A673 (cell line): ENCODE data around the gene ARHGEF39.

ENCODE experiments used
- CTCF ChIP-seq: fragments of 300-800, 200-600 bp; sonication (generic); conservative IDR thresholded peaks from 2 replicates; pipeline ENCODE4 v1.5.1; 2017; ENCODE audit warnings: low read depth, mild to moderate bottlenecking, antibody characterized with exemption, low read length, moderate library complexity, mixed read lengths
- EZH2 ChIP-seq: fragments of 200-600 bp; sonication (generic); IDR thresholded peaks from 2 replicates; pipeline ENCODE4 v1.6.1; 2017; ENCODE audit warnings: borderline replicate concordance, low read depth, mild to moderate bottlenecking, mixed read lengths, antibody characterized with exemption, low read length; ENCODE audit not compliant: poor library complexity, severe bottlenecking

- TF ChIP-seq CTCF (no peak), EZH2 (no peak)
These were observed 1.6 kb upstream of the ARHGEF39 start for GRCh38 chr9:35666549-35666948.
